ENCODE measurements around the gene COL19A1.

DNA sequence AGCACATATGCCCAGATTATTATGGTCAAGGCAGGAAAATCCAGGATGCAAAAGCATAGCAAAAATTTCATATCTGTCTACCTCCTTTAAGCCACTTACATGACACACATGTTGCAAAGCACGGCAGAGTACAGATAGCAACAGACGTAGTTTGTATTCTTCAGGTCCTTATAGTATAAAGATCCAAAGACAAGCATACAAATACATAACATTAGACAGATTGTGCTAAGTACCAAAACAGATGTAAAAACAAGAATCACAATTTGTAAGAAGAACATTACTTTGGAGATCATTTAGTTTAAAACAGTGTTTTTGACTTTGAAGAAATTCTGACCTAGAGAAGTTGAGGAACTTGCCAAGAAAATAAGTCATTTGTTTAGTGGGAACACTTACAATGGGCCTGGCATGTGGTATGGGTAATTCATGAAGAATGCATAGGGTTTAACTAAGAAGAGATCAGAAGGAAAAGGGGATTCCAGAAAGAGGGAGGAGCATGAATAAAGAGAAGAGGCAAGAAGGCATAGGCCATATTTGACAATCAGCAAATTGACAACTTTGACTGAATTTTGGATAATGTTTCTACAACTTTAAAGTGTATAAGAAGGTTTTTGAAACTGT is 39.0 kb upstream of the COL19A1 start:
- no peak for TF ChIP-seq TAF1 (IDR thresholded peaks at IDR 0.05; ENCODE audit: low read depth)
- no peak for TF ChIP-seq CEBPB (IDR thresholded peaks at IDR 0.05)
- TF ChIP-seq RAD21 (IDR thresholded peaks at IDR 0.05; ENCODE audit: low read depth), result no peak
- TF ChIP-seq FOXM1 (IDR thresholded peaks at IDR 0.05; ENCODE audit: borderline replicate concordance, low read depth), result no peak
- no peak for TF ChIP-seq EP300 (IDR thresholded peaks at IDR 0.05; ENCODE audit: borderline replicate concordance)
- no peak for TF ChIP-seq NFIC (IDR thresholded peaks at IDR 0.05)
- TF ChIP-seq, protein P1, sequence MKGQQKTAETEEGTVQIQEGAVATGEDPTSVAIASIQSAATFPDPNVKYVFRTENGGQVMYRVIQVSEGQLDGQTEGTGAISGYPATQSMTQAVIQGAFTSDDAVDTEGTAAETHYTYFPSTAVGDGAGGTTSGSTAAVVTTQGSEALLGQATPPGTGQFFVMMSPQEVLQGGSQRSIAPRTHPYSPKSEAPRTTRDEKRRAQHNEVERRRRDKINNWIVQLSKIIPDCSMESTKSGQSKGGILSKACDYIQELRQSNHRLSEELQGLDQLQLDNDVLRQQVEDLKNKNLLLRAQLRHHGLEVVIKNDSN (IDR thresholded peaks at IDR 0.05), result no peak
- TF ChIP-seq, protein P2, sequence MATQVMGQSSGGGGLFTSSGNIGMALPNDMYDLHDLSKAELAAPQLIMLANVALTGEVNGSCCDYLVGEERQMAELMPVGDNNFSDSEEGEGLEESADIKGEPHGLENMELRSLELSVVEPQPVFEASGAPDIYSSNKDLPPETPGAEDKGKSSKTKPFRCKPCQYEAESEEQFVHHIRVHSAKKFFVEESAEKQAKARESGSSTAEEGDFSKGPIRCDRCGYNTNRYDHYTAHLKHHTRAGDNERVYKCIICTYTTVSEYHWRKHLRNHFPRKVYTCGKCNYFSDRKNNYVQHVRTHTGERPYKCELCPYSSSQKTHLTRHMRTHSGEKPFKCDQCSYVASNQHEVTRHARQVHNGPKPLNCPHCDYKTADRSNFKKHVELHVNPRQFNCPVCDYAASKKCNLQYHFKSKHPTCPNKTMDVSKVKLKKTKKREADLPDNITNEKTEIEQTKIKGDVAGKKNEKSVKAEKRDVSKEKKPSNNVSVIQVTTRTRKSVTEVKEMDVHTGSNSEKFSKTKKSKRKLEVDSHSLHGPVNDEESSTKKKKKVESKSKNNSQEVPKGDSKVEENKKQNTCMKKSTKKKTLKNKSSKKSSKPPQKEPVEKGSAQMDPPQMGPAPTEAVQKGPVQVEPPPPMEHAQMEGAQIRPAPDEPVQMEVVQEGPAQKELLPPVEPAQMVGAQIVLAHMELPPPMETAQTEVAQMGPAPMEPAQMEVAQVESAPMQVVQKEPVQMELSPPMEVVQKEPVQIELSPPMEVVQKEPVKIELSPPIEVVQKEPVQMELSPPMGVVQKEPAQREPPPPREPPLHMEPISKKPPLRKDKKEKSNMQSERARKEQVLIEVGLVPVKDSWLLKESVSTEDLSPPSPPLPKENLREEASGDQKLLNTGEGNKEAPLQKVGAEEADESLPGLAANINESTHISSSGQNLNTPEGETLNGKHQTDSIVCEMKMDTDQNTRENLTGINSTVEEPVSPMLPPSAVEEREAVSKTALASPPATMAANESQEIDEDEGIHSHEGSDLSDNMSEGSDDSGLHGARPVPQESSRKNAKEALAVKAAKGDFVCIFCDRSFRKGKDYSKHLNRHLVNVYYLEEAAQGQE (IDR thresholded peaks at IDR 0.05; ENCODE audit: low read depth), result no peak
- TF ChIP-seq, protein P3, sequence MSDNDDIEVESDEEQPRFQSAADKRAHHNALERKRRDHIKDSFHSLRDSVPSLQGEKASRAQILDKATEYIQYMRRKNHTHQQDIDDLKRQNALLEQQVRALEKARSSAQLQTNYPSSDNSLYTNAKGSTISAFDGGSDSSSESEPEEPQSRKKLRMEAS (IDR thresholded peaks at IDR 0.05), result no peak
- TF ChIP-seq EGR1 (IDR thresholded peaks at IDR 0.05), result no peak
- no peak for TF ChIP-seq CREB1 (IDR thresholded peaks at IDR 0.05; ENCODE audit: low read depth)

All from Ishikawa (cell line).